Ovary (tissue), 9 donors: Measurements from ENCODE around the gene CGB2. TPM values are rescaled to one million over a fixed set of nuclear protein-coding genes. Genes with fewer than 3 reads are reported as not detected.

Source experiments
- DNase-seq, 5 donors: peaks; one replicate each; pipeline ENCODE4 v3.0.0-alpha.2; 2019 to 2020
- H3K27ac ChIP-seq, 2 donors: fragments of 200-600 bp; one replicate each; pipeline versions ENCODE4 v1.5.1 to v1.8.0; 2019 to 2022
- H3K27me3 ChIP-seq: fragments of 200-600 bp; one replicate; pipeline ENCODE4 v1.8.0; 2022
- H3K36me3 ChIP-seq: fragments of 200-600 bp; sonication (generic); one replicate; pipeline ENCODE4 v1.5.1; 2019
- H3K4me1 ChIP-seq: one replicate; pipeline ENCODE4 v1.8.1; 2013; ENCODE audit warnings: mild to moderate bottlenecking, moderate library complexity; ENCODE audit not compliant: insufficient read depth
- H3K4me3 ChIP-seq: fragments of 200-600 bp; sonication (generic); one replicate; pipeline ENCODE4 v1.5.1; 2017
- H3K9me3 ChIP-seq, 2 donors: fragments of 200-600 bp in 1 of 2; sonication (generic) in 1 of 2; one replicate each; pipeline versions ENCODE4 v1.5.1 to v1.8.1; 2013 to 2019; ENCODE audit warnings: mild to moderate bottlenecking in 1 of 2, moderate library complexity in 1 of 2
- CTCF ChIP-seq, 3 donors: fragments of 450-650 bp in 2 of 3; fragments of 200-600 bp in 1 of 3; IDR thresholded peaks; one replicate each; pipeline versions ENCODE4 v1.5.1 to v1.8.0; 2016 to 2022; ENCODE audit warnings: antibody characterized with exemption in 3 of 3, mild to moderate bottlenecking in 1 of 3
- EP300 ChIP-seq: sonication (generic); formaldehyde crosslinking; IDR thresholded peaks from one replicate; pipeline ENCODE4 v1.6.1; 2017; ENCODE audit warnings: antibody characterized with exemption
- POLR2A ChIP-seq: fragments of 450-650 bp; IDR thresholded peaks from one replicate; pipeline ENCODE4 v1.6.1; 2017; ENCODE audit warnings: antibody characterized with exemption, mild to moderate bottlenecking, moderate library complexity
- WGBS, 3 donors: extraction: QIAGEN DNeasy Blood & Tissue Kit in 1 of 3; methylation state at CpG; one replicate each; pipeline versions ENCODE4 v1.1.5 to v1.1.7; 2013 to 2017; 5-methylcytosine and 5-hydroxymethylcytosine counted together
- intact Hi-C, 4 donors: fragments of 100-400 bp; cut with DNase I; formaldehyde crosslinking; loops; one replicate each; pipeline versions ENCODE4 v1.11.0 to v1.15.1; 2022 to 2023
- polyA plus RNA-seq, 2 donors: library from polyadenylated mRNA; stranded (reverse); fragments of 200-250 nt in 1 of 2; fragments of 350-450 nt in 1 of 2; fragmentation: Illumina TruSeq in 1 of 2; extraction: RNeasy Lipid Tissue Mini Kit (QIAGEN cat#74804) in 1 of 2; gene quantifications; one replicate each; pipeline ENCODE4 v1.2.3, GENCODE V29; 2013 to 2014
- total RNA-seq, 7 donors: library from RNA; depleted of rRNA in 2 of 7; stranded (reverse); fragments of >200 nt in 2 of 7; fragmentation: NEBNext Ultra II Directional in 3 of 7; extraction: Animal tissue kit (Norgen Biotek cat#: 25700) in 3 of 7; gene quantifications; one replicate each; pipeline versions ENCODE4 v1.1.0 to v1.2.4, GENCODE V29; 2016 to 2023
- donor health status: DM: no; HTN: no; CAD: no; lungs with moderate emphysema.
- donor health status: DM: no; HTN: no; CAD: no.
- donor health status: Bipolar disorder and iron deficiency.
- donor health status: DM: yes; HTN: yes; CAD: no.
- donor health status: DM: no; HTN: no; CAD: no.
- donor health status: DM: yes; HTN: yes; CAD: no.

CGB2 gene
- total and polyA plus RNA-seq, 9 donors, result not detected

- Histone ChIP-seq H3K9me3 (no peaks in the 10 kb centered on the region), H3K27ac (no peak overlapping the region), H3K4me1 (peaks cover 2% of the 10 kb centered on the region), H3K27me3 (no peaks in the 10 kb centered on the region), H3K4me3 (no peak overlapping the region), H3K36me3 (no peaks in the 10 kb centered on the region)
- WGBS, 3 donors, result 25 to 36% (median 30%) methylated on average over 9 of the region's 9 CpGs
- DNase-seq, result no peak
- TF ChIP-seq CTCF (IDR thresholded peaks at IDR 0.05) (no peak), POLR2A (no peak), EP300 (no peak)
- intact Hi-C loops, result no loop called here
Measured at GRCh38 chr19:49059053-49059452, 27.4 kb downstream of the CGB2 start.

GRCh38 chr19:49061000-49061399 is 29.3 kb downstream of the CGB2 start:
- 87 to 100% (median 94%) methylated on average over 2 of the region's 2 CpGs for WGBS, 3 donors
- H3K4me3 ChIP-seq, result no peak overlapping the region
- H3K27ac ChIP-seq, result no peak overlapping the region
- TF ChIP-seq POLR2A, result no peak
- no peak for TF ChIP-seq EP300
- no peak for TF ChIP-seq CTCF (IDR thresholded peaks at IDR 0.05)
- no peak for DNase-seq
- peaks cover 4% of the 10 kb centered on the region for H3K4me1 ChIP-seq
- intact Hi-C loops, result no loop called here
- no peaks in the 10 kb centered on the region for H3K36me3 ChIP-seq
- no peaks in the 10 kb centered on the region for H3K27me3 ChIP-seq
- H3K9me3 ChIP-seq, result no peaks in the 10 kb centered on the region

- intact Hi-C loops, result no loop called here
- 81 to 87% (median 82%) methylated on average over 25 of the region's 25 CpGs for WGBS, 3 donors
- no peak overlapping the region for H3K27ac ChIP-seq
- H3K9me3 ChIP-seq, result no peaks in the 10 kb centered on the region
- peaks cover 4% of the 10 kb centered on the region for H3K4me1 ChIP-seq
- no peaks in the 10 kb centered on the region for H3K27me3 ChIP-seq
- TF ChIP-seq POLR2A (no peak), CTCF (IDR thresholded peaks at IDR 0.05) (no peak), EP300 (no peak)
- DNase-seq, result no peak
- no peak overlapping the region for H3K4me3 ChIP-seq
- no peaks in the 10 kb centered on the region for H3K36me3 ChIP-seq
Measured at GRCh38 chr19:49061445-49061844, 29.8 kb downstream of the CGB2 start.

GRCh38 chr19:49064029-49064629 is 32.4 kb downstream of the CGB2 start:
- TF ChIP-seq POLR2A (no peak), EP300 (no peak), CTCF (IDR thresholded peaks at IDR 0.05) (no peak)
- Histone ChIP-seq H3K27me3 (no peaks in the 10 kb centered on the region), H3K9me3 (no peaks in the 10 kb centered on the region), H3K4me1 (peaks cover 2% of the 10 kb centered on the region), H3K36me3 (no peaks in the 10 kb centered on the region), H3K27ac (no peak overlapping the region), H3K4me3 (no peak overlapping the region)
- DNase-seq, result no peak
- intact Hi-C loops, result no loop called here
- WGBS, 3 donors, result 50 to 55% (median 55%) methylated on average over 10 of the region's 10 CpGs
